HG02588 (cell line): ENCODE measurements around the gene KIF3C.
"Not testable (repeated sequence)": the region's sequence is repeated elsewhere in the genome, so short reads cannot be mapped to it uniquely, and the experiment has no call there.

Source experiments
- ATAC-seq: cut with Tn5 transposase; IDR thresholded peaks from one replicate; pipeline ENCODE4 v1.9.1; 2021; ENCODE audit warnings: mild to moderate bottlenecking, moderate library complexity; ENCODE audit not compliant: unreplicated experiment

KIF3C gene

DNA sequence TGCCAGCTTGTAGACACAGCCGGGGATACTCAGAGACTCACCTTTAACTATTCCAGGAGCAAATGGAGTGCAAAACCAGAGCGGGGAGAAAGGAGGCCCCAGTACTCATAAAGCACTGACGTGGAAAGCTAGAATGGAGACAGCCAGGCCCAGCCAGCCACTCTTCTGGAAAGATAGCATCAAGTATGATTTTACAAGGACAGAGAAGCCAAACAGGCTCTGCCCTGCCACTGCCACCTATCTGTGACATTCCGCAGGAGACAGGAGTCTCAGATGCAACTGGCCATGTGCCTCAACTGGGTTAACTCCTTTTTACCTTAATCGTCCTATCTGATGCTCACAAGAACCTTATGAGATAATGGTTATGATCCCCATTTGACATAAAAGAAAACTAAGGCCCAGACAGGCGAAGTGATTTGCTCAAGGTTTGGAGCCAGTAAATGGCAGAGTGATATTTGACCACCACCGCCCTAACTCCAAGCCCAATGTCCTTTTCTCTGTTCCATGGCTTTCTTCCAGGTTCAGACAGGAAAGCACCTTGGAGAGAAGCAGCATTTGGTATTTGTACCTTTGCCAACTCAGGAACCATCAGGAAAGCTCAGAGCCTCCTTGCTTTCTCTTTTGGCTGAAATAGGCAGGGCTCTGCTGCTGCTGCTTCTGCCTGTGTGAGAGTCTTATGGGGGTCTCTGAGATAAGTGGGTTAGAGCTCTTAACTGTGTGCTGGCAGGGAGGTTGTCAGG, 15.6 kb downstream of the KIF3C start:
- no peak for ATAC-seq

DNA sequence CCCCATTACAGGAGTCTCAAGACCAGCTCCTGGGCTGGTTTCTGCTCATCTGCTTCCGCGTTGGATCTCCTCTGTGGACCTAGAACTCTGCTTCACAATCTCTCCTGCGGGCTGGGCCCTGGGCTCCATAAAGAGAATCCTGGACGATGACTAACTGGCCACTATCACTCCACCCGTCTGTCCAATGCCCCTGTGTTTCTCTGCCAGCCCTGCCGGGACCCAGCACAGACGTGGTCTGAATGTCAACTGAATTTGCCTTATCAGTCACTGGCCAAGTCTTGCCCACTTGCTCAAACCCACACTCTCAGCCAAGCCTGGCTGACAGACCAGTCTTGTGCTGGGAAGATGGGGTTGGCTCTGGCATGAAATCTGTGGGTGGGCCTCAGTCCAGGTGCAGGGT, 17.4 kb downstream of the KIF3C start:
- no peak for ATAC-seq

DNA sequence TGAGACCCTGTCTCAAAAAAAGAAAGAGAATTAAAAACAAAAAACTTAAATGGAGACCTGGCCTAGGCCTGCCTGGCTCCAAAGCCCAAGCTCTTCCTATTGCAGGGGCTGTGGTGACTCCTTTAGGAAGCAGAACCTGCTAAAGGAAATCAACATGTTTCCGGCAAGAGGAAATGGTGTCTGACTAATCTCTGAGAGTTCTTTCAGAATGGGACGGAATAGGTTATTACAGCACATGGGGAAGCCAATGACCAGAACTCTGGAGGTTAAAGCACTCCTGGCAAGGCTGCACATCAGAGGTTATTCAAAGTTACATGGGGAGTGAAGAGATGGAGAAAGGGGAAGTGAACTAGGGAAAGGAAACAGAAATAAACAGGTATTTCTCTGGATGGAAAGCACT, 21.4 kb downstream of the KIF3C start:
- no peak for ATAC-seq

DNA sequence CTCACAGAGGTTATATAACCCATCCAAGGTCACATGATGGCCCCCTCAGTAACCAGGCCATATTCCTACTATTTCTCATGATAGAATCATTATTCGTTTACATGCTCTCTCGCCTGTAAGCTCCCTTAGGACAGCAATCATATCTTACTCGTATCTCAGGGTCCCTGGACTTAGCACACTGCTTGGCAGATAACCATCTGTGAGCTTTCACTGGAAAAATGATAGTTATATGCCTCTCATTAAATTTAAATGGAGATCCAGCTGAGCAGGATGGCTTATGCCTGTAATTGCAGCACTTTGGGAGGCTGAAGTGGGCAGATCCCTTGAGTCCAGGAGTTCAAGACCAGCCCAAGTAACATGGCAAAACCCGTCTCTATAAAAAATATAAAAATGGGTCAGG, 21.9 kb downstream of the KIF3C start:
- ATAC-seq: no peak

DNA sequence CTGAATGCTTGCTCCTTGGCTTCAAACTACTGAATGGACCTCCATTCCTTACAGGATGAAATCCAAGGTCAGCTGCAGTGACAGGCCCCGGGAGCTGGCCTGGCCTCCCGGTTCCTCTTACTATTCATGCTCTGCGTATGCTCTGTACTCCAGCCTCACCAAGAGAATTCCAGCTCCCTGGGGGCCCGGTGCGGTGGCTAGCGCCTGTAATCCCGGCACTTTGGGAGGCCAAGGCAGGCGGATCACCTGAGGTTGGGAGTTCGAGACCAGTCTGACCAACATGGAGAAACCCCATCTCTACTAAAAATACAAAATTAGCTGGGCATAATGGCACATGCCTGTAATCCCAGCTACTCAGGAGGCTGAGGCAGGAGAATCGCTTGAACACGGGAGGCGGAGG, 23.7 kb downstream of the KIF3C start:
- ATAC-seq: not testable (repeated sequence)

DNA sequence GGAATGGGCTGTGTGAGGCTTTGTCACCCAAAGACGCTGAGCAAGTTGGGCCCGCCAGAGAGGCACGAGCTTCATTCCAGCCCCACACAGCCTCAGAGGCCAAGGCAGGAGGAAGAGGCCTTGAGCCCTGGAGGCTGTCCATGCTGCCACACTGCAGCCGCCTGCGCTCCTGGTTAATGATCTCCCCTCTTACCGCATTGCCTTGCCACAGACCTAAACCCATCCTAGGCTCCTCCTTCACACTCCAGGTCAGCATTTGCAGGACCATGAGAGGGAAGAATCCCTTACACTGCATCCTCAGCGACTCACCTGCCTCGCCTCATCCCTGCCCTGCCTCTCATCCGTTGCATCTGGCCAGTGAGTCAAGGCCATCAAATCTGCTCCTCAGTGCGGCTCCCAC, 24.6 kb downstream of the KIF3C start:
- no peak for ATAC-seq

DNA sequence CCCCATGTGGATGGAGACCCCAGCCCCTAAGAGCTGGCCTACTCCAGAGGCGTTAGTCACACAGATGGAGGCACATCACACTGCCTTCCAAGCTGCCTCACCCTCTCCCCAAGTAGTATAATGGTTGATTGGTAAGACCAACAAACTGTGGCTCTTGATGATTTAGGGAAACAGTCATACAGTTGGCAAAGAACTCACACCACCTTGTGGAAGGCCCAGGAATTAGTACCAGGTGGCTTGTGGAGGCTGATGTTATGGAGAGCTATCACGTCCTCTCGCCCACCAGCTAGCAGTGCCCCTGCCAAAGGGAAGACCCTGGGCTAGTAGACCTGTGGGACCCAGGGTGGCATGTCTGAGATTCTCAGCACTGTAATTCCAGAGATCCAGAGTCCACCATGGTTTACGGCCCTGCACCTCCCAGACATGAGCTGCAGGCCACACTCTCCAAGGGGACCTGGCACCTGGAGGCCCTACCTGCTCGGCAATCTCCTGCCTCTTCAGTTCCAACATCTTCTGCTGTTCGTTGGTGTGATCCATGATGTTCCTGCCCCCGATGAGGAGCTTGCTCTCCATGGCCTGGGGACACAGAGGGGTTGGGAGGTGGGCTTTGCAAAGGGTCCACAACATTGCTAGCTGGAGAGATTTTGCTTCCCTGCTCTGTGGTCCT, 26.3 kb downstream of the KIF3C start:
- no peak for ATAC-seq

DNA sequence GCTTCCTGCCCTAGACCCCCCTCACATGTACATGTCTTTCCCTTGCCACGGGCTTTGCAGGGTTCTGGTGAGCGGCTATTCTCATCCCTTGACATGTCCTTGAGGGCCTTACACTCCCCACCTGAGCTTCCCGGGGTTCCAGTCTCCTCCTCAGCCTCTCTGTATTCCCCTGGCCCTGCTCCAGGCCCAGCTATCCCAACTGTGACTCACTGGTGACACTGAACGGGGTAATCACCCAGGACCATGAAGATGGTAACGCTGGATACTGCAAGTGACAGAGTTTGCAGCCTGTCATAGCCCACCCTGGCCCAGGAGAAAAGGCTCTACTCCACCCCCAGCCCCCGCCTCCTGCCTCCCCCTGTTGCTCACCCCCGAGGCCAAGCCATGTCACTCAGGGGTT, 27.3 kb downstream of the KIF3C start:
- ATAC-seq: no peak

DNA sequence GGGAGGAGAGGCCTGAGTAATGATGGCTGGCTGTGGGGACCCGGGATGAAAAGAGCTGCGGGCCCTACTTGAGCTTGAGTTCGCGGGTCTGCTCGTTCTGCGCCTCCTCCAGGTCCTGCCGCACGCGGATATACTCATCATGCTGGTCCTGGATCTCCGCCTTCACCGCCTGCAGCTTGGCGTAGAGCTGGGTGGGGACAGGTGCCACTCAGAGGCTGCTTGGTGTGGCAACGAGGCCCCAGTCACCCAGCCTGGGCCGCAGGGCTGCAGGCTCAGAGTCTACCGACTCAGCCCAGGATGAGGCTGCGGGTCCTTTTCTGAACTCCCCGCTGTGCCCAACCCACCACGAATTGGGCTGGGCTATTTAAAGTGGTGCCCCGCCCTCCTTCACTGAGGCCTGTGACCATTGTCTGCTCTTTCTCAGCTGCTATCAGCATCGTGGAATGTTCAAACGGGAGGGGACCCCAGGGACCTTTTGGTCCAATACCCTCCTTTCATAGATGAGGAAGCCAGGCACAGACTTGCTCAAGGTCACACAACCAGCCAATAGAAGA, 28.0 kb downstream of the KIF3C start:
- no peak for ATAC-seq

DNA sequence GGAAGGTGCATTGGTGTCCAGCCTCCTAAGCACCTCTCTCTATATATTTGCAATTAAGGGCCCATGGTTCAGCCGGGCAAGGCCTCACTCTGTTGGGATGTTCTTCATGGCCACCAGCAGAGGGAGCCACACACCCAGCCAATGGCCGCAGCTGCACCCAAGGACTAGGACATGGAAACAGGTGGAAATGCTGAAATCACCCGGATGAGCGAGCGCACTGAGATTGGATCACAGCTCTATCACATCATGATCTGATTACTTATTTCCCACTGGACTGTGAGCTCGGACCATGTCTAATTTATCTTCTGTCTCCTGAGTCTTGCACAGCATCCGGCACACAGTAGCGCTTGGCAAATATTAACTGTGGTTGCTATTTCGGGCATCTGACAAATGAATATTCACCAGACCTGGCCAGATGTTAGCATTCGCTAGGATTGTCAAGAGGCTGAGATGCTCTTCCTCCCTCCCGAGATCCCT, 31.2 kb downstream of the KIF3C start:
- no peak for ATAC-seq

DNA sequence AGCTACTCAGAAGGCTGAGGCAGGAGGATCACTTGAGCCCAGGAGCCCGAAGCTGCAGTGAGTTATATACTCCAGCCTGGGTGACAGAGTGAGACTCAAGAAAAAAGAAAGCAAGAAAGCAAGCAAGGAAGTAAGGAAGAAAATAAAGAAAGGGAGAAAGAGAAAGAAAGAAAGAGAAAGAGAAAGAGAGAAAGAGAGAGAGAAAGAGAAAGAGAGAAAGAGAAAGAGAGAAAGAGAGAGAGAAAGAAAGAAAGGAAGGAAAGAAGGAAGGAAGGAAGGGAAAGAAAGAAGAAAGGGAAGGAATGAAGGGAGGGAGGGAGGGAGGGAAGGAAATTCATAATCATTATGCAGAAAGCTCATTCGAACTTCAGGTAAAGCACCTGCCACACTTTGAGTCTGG, 33.9 kb downstream of the KIF3C start:
- ATAC-seq: no peak

DNA sequence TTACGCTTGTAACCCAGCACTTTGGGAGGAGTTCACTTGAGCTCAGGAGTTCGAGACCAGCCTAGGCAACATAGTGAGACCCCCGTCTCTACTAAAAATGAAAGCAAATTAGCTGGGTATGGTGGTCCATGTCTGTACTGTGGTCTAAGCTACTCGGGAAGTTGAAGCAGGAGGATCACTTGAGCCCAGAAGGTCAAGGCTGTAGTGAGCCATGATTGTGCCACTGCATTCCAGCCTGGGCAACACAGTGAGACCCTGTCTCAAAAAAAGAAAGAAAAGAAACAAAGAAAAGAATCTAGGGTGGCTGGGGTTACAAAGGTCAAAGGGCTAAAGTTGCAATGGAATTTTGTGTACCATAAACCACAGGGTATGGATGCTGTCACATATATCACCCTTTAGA, 41.3 kb downstream of the KIF3C start:
- no peak for ATAC-seq

DNA sequence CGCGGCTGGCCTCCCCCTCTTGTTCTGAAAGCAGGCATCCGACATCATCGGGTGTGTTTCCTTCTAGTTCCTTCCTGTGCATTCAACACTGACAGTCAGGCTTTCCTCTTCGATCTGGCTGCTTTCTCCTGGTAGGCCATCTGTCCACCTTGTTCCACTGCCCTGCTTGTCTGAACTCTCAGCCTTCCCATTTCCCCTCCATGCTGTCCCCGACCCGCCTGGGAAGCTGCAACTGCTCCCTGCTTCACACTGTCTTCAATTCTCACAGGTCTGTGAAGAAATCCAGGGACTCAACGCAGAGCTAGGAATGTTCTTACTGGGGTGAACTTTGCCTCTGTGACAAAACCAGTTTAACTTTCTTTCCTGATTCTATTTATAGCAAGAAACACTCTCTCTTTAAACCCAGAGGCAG, 43.0 kb downstream of the KIF3C start:
- ATAC-seq: no peak

DNA sequence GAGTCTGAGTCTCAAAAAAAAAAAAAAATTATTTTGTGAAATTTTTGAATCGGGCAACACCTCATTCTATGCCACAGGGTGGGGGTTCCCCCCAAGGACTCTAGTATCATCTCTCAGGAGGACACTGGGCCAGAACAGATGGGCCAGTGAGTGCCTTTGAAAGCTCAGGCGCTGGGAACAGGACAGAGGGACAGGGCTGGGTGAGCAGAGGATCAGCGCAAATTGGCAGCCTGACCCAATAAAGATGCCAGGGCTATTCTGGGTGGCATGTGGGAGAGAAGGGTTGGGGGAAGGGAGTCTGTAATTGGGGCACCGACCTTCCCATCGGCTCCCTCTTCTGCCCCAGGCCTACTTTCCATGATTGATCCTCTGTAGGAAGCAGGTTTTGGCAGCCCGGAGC, 44.0 kb downstream of the KIF3C start:
- ATAC-seq: no peak

DNA sequence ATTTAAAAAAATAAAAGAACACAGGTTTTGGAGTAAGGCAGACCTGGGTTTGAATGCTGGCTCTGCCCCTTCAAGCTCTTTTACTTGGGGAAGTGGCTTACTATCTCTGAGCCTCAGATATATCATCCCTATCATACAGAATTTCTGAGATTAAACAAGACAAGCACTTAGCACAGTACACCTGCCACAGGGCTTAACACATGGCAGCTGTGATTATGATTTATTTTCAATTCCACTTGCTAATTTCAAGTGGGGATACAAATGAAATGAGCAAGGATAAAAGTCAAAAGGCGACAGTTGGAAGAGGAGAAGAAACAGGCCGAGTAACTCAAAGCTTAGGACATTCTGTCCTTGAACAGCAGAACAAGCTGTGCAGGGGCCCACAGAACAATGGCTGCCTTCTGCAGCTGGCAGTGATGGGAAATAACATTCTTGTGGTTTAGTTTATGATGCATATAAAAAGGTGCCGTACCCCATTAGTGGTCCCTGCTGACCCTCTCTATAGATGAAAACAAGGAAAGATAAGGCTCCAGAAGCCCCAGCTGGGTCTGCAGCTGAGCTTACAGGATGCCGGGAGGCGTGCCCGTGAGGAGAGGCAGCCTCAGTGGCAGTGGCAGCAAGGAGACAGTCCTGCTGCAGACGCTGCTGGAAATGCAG, 45.3 kb downstream of the KIF3C start:
- no peak for ATAC-seq

DNA sequence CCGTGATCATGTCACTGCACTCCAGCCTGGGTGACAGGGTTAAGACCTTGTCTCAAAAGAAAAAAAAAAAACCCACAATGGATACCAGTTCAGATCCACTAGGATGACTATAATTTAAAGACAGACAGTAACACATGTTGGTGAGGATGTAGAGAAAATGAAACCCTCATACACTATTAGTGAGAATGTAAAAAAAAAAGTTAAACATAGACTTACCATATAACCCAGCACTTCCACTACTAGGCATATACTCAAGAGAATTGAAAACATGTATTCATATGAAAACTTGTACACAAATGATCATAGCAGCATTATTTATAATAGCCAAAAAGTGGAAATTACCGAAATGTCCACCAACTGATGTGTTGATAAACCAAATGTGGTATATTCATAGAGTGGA, 48.7 kb downstream of the KIF3C start:
- no peak for ATAC-seq

DNA sequence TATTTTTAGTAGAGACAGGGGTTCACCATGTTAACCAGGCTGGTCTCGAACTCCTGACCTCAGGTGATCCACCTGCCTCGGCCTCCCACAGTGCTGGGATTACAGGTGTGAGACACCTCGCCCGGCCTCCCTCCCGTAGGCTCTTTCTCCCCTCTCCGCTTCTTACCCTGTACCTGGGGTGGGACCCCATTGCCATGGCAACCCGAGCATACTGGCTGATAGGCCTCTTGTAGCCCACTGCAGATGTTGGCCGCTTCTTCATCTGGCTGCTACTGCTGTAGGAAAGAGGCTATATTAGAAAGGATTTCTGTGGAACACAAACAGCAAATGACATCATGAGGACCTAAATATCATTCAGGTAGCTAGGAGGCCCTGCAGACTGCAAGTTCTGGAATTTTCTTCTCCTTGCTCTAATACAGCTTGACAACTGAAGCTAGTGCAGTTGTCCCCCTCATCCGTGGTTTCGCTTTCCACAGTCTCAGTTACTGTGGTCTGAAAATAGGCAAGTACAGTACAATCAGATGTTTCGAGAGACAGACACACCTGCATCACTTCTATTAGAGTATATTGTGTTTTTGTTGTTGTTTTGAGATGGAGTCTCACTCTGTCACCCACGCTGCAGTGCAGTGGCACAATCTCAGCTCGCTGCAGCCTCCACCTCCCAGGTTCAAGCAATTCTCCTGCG, 52.4 kb downstream of the KIF3C start:
- ATAC-seq: no peak

DNA sequence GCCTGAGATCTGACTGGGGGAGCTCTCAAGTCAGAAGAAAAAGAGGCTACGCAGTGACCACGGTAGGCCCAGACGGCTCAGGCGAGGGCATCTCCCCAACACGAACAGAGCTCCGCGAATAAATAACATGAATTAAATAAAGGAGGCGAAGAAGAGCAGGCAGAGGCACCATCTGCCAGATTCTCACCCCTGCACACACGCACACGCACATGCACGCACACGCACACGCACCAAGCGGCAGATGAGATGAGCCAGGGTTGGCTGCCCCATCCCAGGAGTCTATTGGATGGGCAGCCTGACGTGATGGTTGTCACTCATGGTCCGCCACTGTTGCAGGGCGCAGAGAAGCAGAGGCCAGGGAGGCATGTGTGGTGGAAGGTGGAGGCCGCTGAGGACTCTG, 53.6 kb downstream of the KIF3C start:
- ATAC-seq: no peak

DNA sequence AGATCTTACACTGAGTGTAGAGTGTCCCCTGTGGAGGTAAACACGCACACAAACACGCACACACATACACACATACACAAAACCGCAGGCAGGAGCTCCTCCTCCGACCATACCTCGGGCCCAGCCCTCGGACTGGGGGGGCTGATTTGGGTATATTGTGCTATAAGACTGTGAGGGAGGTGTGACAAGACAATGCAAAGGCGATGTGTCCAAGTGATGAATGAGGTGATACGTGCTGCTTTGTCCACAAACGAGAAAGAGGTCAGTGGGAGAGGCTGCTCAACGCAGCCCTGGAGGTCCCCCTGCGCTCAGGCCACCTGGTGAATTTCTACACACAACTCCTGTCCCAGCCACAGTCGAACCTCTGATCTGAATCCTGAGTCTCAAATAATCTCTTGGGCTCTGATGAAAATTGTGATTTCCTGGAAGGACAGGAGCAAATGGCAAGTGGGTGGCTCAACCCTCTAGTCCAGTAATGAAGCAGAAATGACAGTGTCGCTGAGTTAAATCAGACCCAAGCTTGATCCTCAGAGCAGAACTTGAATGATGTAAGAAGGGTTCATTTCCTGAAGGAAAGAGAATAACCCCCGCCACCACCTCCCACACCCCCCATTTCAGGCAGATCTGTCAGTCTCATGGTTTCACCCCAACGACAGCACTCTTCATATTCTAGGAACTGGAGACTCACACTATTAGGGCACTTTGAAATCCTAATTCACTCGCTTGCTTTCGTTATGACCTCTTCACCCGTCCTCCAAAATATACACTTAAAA, 55.1 kb downstream of the KIF3C start:
- ATAC-seq: no peak

DNA sequence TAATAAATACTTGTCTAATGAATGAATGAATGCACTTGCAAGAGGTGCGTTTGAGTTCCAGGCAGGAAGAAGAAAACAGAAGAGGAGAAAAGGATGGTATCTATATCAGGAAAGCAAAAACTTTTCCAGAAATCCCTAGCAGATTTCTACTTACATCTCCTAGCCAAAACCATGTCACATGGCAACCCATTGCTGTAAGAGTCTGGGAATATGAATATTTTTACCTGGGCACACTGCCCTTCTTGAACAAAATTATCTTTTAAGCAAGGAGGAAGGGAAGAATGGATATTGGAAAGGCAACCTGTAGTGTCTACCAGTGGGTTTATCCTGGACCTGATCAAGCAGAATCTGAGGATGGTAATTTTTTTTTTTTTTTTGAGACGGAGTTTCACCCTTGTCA, 59.8 kb downstream of the KIF3C start:
- no peak for ATAC-seq
